Activated CD8-positive, alpha-beta memory T cell treated with anti-CD3 and anti-CD28 coated beads for 4 hours (primary cell): ENCODE measurements around the gene USP34.

Experiments used
- DNase-seq, 2 donors: peaks; one replicate each; pipeline ENCODE4 v3.0.0-alpha.2; 2020; ENCODE audit warnings: low read depth in 2 of 2

Gene USP34

DNA sequence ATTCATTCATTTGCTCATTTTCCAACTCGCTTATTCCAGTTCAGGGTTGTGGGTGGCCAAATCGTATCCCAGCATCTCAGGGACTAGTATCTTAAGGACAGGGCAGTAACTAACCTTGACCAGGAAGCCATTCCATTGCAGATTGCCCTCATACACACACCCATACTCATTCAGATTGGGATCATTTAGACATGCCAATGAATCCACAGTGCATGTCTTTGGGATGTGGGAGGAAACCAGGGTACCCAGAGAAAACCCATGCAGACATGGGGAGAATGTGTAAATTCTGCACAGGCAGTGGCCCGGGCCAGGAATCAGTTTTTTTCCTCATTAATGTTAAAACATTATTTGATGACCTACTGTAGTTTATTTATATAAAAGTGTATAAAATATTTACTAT is 150.7 kb downstream of the USP34 start:
- DNase-seq = no peak

DNA sequence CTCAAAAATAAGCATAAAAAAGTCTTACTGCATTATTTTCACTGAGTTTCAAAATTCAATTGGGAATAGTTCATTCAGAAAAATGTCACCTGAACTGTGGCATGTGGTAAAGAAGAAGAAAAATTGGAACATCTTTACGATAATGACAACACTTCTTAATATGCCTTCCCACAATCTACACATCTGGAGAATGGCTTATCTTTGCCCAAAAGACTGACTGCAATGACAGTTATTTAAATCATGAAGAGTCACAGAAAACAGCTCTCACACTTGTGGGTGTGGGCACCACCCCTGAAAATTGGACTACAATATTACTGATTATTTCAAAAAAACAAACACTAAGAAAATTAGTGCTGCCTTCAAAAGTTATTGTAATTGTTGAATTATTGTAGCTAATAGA is 152.3 kb downstream of the USP34 start:
- DNase-seq = no peak

DNA sequence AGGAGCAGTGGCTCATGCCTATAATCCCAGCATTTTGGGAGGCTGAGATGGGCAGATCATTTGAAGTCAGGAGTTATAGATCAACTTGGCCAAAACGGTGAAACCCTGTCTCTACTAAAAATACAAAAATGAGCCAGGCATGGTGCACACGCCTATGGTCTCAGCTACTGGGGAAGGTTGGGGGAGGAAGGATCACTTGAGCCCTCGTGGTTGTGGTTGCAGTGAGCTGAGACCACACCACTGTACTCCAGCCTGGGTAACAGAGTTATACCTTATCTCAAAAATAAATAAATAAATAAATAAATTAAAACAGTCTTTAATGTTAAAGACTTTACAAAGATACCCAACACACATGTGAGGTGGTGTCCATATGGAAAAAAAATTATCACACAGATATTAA is 174.9 kb downstream of the USP34 start:
- no peak for DNase-seq

DNA sequence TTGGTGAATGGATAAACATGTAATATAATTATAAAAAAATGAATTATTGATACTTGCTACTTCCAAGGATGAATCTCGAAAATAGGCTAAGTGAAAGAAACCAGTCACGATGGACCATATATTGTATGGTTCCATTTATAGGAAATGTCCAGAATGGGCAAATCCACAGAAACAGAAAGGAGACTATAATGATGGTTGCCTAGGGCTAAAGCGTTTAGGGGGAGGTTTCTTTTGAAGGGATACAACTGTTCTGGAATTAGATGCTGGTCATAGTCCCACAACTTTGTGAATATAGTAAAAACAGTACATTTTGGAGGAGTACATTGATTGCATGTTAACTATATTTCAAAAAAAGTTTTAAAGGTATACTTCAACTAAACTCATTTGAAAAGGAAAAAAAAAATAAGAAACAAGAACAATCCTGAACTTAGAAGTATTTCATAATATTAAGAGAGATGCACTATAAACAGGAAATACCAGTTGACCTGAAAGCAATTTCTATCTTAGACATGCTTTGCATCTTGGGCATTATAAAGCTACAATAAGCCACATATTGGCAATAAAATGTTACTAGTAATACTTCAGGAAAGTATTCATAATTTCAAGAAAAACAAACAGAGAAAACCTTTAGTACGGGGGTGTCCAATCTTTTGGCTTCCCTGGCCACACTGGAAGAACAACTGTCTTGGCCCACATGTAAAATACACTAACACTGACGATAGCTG is 178.9 kb downstream of the USP34 start:
- no peak for DNase-seq

DNA sequence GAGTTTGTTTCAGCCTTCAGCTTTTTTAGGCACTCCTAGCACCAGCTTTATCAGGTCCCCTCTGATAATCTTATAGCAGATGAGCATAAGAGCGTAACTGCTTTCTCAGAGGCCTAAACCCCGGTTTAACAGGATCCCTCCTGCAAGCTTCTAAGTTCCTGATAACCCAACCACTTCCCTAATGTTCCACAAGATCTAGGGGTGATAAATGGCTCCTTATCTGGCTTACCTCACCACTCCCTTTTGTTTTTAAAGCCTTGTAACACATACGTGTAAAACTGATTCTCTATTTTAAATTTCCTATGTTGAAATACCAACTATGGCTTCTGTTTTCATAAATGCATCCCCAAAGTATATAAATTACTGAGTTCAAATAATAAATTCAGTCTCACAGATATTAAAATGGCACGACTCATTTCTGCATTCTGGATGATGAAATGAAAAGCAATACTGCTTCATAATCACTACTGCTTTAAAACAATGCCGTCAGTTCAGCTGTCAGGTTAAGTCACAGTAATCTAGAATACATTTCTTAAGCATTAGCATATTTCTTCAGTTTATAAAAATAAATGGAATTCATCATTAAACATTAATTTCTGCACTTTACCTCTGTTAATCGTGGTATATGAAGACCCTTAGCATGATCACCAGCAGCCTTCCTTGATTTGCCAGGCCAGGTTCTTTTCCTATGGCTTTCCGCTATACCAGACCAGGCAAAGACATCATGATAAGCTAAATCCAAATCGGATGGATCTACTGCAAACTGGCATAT is 182.6 kb downstream of the USP34 start:
- no peak for DNase-seq

DNA sequence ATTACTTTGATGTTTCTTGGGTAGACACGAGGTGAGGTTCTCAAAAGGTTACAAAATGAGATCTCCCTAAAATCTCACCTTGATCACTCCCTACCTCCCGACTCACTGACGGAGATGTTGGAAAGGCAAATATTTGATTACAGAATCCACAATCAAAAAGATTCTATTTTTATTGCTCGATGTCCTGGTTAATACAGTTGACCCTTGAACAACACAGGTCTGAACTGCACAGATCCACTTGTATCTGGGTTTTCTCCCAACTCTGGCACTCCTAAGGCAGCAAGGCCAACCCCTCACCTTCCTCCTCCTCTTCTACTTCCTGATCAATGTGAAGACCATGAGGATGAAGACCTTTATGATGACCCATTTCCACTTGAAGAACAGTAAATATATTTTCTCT is 183.6 kb downstream of the USP34 start:
- no peak for DNase-seq

DNA sequence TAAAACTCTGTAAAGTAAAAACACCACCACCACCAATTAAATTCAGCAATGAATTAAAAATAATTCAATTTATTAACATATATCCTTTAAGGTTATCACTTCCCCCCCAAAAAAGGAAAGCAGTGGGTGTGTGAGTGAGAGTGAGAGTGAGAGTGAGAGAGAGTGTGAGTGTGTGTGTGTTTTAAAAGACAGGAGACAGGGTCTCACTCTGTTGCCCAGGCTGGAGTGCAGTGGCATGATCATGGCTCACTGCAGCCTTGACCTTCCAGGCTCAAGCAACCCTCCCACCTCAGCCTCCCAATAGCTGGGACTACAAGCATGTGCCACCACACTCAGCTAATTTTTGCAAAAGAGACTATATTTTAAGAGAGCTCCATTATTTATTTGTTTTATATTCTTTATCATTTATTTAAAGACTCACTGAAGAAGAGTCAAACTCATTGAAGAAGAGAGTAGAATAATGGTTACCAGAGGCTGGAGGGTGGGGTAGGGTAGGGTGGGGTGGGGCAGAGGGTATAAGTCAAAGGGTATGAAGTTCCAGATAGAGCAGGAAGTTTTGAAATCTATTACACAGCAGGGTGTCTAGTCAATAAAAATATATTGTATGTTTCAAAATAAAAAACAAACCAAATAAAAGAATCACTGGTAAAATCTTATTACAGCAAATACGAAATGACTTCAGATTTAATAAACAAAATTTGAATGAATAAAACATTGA is 187.3 kb downstream of the USP34 start:
- no peak for DNase-seq

DNA sequence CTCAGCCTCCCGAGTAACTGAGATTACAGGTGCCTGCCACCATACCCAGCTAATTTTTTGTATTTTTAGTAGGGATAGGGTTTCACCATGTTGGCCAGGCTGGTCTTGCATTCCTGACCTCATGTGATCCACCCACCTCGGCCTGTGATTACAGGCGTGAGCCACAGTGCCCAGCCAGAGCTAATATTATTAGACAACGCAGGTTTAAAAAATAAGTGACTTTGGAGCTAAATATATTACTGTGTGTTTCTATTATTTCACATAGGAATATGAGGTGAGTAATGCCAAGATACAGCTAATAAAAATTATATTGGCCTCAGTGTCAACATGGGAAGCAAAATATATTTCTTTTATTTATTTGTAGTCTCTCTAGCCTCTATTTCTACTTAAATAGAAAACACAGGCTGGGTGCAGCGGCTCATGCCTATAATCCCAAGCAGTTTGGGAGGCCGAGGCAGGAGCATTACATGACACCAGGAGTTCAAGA is 188.7 kb downstream of the USP34 start:
- DNase-seq = no peak

DNA sequence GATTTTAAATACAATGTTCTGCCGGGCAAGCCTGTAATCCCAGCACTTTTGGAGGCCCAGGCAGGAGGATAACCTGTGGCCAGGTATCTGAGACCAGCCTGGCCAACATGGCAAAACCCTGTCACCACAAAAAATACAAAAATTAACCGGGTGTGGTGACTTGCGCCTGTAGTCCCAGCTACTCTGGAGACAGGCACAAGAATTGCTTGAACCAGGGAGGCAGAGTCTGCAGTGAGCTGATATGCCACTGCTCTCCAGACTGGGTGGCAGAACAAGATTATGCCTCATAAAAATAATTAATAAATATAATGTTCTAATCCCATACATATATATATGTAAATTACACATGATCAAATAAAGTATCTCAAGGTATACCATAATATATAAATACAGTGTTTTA is 189.6 kb downstream of the USP34 start:
- DNase-seq = no peak

DNA sequence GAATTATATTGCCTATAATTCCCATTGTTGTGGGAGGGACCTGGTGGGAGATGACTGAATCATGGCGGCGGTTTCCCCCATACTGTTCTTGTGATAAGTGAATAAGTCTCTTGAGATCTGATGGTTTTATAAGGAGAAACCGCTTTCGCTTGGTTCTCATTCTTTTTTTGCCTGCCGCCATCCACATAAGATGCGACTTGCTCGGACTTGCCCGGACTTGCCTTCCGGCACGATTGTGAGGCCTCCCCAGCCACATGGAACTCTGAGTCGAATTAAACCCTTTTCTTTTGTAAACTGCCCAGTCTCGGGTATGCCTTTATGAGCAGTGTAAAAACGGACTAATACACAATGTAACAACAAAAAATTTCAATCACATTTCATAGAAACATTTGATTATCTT is 193.1 kb downstream of the USP34 start:
- DNase-seq = no peak

DNA sequence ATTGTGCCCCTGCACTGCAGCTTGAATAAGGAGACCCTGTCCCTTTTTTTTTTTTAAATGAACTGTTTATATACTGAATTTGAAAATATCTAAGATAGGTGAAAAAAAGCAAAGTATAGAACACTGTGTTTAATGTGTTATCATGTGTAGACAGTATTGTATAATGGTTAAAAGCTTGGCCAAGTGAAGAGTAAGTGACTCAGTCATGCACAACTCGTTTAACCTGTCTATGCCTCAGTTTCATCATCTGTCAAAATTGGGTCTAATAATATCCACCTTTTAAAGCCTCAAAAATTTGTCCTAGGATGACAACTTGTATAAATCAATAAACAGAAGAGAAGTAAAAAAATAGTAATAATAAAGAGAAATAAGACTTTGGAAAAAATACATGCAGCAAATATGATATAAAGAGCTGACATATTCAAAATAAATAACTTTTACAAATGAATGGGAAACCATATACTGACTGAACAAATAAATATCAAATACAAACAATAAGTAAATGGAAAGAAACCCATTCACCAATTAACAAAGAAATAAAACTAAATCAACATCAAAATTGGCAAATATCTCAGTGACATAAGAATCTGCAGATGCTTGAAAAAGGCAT is 195.2 kb downstream of the USP34 start:
- DNase-seq = no peak

DNA sequence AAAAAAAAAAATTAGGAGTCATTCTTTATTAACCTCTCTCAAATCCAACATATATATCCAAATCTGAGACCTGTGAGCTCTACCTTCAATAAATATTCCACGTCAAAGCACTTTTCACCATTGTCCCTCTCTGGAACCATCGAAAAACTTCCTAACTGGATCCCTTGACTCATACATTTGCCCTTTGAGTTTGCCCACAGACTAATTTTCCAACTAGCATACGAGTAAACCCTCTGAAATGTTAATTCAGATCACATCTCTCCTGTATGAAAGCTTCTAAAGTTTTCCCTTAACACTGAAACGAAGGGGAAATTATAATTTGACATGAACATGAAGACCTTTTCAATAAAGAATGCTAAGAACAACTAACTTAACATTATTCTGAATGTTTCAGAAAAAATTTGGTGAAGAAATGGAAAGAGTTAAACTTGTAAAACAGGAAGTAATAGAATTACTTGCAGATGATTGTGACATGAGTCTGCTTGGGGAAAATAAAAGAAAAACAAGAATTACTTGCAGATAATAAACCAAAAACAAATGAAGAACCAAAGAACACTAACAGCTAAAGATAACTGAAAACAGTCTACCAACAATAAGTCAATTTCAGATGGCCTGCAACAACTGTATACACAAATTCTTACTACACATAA is 198.3 kb downstream of the USP34 start:
- no peak for DNase-seq

DNA sequence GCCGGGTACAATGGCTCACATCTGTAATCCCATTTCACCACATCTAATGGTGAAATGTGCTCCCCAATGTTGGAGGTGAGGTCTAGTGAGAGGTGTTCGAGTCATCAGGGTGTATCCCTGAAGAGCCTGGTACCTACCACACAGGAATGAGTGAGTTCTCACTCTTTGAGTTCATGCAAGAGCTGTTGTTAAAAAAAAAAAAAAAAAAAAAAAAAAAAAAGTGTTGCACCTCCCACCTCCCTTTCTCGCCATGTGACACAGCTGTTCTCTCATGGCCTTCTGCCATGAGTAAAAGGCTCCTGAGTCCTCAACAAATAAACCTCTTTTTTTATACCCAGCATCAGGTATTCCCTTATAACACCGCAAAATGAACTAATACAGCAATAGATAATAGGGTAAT is 202.6 kb downstream of the USP34 start:
- DNase-seq = no peak

DNA sequence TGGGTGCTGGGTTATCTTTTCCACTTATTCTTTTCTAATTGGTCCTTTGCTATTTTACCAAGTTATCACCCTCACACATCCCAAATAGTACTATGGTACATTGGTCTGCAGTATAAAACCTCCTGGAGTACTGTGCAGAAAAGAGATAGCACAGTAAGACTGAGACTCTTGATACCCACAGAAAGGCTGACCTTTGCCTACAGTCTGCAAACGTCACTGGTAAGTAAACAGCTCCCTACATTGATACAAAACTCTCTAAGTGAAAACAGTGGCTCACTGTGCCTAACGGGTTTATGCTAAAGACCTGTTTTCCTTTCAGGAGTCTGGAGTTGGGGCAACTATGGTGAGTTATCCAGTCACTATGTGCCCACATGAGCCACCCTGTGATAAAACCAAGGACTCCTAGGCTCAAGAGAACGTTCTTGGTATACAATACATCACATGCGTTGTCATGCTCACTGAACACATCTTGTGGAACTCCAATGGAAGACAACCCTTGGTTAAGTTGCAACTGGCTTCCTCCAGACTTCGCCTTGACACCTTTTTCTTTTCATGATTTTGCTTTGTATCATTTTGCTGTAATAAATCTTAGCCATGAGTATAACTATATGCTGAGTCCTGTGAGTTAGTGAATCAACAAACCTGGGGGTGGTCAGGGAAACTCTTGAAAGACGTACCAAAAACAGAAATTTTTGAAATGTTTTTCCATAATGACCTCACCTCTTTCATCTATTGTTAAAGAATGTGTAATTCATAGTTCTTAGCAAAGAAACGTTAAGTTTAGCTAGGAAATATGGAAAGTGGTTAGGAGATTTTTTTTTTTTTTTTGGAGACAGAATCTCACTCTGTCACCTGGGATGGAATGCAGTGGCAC is 204.0 kb downstream of the USP34 start:
- DNase-seq = no peak

DNA sequence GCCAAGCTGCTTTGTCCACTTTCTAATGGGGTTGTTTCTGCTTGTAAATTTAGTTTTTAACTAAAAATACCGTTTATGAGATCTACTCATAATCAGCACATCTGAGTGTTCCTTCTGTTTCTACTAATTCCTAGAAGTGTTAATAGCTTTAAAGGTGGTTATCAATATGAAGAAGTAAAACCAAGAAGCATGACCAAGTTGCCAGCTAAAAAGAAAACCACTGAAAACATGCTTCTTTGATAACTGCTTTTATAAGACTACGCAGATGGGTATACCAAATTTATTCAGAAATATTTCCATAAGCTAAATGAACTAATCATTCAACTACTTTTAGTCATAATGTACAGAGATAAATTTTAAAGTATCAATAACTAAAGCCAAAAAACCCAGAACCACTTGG is 207.1 kb downstream of the USP34 start:
- DNase-seq = no peak

DNA sequence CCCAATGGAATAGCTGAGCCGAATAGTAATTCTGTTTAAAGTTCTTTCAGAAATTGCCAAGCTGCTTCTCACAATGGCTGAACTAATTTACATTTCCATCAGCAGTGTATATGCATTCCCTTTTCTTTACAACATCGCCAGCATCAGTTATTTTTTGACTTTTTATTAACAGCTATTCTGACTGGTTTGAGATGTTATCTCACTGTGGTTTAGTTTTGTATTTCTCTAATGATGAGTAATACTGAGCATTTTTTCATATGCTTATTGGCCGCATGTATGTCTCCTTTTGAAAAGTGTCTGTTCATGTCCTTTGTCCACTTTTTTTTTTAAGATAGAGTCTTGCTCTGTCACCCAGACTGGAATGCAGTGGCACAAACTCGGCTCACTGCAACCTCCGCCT is 208.2 kb downstream of the USP34 start:
- no peak for DNase-seq

DNA sequence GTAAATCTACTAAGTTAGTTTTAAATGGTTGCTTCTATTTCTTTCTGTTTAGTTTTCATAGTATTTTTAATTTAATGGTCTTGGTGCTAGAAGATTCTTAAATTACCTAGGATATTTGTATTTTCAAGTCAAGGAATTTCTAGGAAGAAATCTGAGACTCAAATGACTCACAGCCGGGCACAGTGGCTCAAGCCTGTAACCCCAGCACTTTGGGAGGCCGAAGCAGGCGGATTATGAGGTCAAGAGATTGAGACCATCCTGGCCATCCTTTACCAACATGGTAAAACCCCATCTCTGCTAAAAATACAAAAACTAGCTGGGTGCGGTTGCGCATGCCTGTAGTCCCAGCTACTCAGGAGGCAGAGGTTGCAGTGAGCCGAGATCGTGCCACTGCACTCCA is 213.4 kb downstream of the USP34 start:
- DNase-seq = no peak

DNA sequence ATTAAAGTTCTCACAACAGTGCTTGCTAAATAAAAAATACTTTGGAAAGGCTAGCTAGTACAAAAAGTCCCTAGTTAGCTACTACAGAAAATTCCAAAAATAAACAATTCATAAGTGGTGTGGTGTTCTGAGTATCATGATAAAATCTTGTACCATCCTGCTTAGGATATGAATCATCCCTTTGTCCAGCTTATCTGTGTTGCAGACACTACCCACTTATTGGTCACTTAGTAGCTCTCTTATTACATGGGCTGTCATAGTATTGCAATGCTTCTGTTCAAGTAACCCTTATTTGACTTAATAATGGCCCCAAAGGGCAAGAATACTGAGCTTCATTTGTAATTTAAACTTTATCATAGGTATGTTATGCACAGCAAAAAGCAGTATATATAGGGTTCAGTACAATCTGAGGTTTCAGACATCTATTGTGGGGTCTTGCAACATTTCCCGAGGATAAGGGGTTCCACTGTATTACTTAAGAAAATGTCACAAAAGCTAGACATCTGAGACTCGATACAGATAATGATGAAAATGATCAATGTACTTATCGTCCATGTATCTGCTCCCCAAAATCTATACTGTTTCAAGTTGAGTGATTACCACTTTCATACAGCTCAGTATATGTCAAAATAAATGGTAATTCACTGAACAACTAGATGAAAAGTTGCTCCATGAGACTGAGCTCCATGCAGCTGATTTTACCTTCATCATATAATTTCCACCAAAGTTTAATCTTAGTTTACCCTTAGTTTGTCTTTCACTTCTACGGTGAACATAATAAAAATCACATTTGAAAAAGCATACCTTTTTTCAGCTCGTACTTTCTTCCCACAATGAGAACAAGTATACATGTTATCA is 215.1 kb downstream of the USP34 start:
- DNase-seq = no peak

DNA sequence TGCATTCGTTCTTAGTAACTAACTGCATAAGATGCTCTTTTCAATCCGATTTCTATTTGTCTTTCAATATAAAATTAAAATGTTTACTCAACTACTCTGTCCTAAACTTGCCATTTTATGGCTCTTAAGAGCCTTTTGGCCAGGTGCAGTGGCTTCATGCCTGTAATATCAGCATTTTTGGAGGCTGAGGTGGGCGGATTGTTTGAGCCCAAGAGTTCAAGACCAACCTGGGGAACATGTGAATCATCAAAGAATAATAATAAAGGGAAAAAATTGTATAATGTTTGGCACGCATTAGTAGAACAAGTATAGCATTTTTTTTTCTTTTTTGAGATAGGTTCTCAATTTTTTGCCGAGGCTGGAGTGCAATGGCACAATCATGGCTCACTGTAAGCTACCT is 216.4 kb downstream of the USP34 start:
- DNase-seq = no peak

DNA sequence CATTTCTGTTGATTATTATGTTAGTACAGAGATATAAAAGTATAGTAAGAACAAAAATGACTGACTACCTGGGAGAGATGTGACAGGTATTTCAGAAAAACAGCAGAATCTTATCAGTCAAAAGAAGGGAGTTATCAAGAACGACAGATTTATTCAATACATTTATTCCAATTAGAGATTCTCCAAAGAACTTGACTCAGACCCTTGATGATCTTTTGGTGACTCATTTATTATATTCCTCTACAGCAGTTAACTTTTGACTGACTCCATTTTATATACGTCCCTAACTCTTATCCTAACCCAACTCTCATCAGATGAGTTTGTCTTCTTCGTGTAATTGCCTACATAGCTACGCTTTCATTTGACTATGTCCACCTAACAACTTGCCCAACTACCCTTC is 217.8 kb downstream of the USP34 start:
- no peak for DNase-seq
